NCI-H526 (cell line): ENCODE results near the gene COL6A2.
"Not testable (repeated sequence)": the region's sequence is repeated elsewhere in the genome, so short reads cannot be mapped to it uniquely, and the experiment has no call there.

ENCODE experiments used
- DNase-seq, 2 experiments: peaks; one replicate each; lab custom pipeline; 2025; lab: John Stamatoyannopoulos, UW

The COL6A2 gene

DNA sequence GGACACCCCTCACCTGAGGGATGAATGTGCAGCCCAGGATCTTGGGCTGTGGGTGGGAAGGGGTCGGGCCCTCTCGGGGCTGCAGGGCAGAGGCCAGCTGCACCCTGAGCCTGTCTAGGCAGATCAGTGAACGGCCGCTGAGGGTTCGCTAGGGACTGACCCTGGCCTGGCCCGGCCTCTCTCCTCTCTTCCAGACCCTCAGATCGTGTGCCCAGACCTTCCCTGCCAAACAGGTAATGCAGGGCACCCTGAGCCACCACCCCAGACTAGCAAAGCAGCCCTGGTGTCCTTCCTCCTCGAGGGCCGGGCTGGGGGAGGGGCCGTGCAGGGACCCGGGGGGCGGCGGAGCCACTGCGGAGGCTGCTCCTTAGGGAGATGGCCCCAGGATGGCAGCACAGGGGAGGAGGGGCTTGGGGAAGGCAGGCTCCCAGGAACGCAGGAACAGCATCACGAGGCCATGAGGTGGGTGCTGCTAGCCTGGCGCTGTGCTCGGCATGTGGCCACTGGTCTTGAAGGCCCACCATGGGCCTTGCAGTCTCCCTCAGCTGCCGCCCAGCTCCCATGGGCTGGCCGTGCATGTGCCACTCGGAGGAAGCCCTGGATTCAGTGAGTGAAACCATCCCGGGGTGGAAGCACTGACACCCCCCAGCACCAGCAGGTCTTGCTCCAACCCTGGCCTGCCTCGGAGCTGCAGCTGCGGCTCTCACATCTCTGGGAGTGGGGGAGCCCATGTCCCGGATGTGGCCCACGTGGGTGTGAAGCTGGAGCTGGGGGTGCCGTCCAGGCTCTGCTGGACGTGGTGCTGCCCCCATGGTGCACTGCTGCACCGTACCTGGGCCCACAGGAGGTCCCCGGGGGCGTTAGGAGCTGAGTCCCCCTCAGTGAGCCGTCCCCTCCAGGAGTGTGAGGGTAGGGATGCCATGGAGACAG lies 28.7 kb downstream of the COL6A2 start:
- DNase-seq: no peak

DNA sequence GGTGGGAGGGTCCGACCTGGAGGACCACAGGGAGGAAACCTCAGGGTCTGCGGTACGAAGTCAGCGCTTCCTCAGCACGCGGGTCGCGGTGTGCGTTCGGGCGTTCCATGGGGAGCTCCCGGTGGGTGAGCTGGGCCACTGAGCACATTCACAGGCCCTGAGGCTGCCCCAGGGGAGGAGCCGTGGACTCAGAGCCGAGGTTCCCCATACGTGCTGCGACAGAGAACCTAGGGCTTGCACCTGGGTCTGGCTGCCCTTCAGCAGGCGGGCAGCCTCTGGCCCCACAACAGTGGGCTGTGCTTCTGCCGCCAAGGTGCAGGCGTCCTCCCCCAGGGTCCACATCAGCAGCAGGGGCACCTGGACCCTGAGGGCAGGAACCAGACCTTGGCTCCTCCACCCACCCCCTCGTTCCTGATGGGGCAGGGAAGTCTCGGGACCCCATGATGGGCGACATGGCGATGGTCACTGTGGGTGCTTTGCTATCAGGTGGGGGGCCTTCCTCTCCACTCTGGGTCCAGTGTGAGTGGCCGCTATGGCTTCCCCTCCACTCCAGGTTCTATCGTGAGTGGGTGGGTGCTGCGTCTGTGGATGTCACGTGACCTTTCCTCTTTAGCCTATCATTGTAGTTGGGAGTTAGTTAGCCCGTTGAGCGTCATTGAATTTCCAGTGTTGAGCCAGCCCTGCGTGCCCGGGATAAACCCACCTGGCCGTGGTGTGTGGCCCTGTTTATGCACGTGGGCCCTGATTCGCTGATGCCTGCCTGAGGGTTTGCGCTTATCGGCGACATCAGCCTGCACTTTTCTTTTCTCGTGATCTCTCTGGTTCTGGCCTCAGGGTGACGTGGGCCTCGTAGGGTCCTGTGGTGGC lies 29.6 kb downstream of the COL6A2 start:
- no peak for DNase-seq

DNA sequence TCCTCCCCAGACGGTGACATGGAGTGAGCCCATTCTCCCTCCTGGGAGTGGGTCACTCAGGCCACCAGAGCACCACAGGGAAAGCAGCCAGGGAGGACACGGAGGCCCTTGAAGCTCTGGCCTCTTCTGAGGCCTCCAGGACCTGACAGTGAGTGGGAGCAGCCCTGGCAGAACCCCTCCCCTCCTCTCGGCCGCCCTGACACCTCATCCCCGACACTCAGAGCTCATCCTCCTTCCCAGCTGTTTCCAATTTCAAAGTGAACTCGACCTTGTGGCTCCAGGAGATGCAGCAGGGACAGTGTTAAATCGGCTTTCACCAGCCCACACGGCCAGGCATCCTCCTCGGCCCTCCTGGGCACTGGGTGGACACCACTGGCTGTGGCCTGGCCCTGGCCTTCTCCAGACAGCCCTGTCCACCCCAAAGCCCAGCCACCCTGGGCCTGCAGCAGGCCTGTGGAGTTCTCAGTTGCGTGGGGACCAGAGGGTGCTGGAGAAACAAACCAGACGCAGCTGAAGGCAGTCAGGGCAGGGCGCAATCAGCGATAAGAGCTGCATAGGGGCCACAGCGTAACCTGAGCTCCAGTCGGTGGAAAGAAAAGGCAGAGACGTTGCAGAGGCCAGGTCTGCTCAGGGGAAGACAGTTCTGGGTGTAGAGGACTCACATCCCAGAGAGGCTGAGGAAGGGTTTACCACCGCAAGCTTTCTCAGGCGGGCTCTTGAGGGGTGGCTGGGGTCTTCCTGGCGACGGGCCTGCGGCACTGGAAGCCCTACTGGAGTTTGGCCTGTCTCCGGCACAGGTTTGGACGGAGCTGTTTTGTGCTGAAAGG lies 30.4 kb downstream of the COL6A2 start:
- DNase-seq: no peak

DNA sequence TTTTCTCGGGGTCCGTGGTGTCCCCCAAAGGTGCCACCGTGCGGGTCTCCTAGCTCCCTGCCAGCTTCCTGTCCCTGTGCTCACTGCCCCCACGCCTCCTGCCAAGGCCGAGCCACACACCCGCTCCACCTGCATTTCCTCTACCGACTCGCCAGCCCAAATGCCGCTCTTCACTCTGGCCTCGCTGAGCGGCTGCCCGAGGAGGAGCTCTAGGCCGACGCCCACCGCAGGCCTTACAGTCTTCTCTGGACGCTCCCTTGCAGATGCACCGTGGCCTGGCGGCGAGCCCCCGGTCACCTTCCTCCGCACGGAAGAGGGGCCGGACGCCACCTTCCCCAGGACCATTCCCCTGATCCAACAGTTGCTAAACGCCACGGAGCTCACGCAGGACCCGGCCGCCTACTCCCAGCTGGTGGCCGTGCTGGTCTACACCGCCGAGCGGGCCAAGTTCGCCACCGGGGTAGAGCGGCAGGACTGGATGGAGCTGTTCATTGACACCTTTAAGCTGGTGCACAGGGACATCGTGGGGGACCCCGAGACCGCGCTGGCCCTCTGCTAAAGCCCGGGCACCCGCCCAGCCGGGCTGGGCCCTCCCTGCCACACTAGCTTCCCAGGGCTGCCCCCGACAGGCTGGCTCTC lies 31.1 kb downstream of the COL6A2 start:
- no peak for DNase-seq

DNA sequence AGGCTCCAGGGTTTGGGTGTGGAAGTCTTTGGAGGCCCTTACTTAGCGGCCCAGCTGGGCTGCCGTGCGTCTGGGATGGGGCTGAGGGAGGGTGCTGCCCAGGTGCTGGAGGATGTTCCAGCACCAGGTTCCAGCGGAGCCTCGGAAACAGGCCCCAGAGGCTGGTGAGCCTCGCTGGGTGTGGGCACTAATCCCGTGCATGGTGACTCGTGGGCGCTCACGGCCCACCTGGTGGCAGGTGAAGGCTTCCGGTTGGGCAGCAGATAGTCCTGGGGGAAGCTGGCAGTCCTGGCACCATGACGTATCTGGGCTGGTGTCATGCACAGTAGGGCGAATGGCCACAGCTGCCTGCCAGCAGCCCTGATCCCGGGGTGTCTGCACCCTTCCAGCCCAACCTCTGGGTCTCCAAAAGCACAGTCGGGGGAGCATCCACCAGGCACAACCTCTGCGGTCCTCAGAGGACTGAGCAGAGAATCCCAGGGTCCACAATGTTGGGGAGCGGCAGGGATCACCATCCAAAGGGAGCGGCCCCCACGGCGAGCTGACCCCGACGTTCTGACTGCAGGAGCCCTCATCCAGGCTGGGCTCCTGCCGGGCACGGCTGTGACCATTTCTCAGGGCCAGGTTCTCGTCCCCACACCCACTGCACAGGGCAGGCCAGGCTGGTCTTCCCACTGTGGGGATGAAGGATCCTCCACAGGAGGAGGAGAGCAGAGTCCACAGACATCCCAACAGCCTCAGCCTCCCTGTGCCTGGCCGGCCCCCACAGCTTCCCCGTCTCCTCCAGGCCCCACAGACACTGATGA lies 32.1 kb downstream of the COL6A2 start:
- DNase-seq: no peak

DNA sequence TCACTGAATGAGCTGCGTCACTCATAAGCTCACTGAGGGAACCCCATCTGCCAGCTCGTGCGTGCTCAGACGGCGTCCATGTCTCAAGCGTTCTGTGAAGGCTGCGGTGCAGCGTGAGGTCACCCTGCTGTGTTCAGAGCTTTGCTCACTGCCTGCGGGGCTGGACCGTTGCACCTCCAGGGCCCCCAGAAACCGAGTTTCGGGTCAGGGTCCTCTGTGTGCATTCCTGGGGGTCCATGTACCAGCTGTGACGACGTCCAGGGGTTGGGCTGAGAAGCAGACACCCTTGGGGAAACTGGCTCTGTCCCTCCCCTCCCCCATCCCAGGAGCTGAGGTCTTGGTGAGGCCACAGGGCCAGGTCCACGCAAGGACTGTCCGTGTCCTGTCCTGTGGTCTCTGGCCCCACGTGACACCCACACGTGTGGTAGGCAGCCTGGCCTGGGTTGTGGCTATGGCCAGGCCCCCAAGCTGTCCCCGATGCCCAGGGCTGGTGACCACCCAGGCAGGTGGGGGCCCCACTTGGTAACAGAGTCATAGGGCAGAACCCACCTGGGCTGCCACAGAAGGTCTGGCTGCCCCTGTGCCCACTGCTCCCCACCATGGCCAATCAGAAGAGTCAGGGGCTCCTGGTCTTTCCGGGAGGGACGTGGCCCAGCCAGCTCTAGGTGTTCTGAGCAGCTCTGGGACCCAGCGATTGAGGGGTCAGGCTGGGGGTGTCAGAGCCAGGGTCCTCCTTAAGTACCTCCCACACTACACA lies 33.1 kb downstream of the COL6A2 start:
- no peak for DNase-seq

DNA sequence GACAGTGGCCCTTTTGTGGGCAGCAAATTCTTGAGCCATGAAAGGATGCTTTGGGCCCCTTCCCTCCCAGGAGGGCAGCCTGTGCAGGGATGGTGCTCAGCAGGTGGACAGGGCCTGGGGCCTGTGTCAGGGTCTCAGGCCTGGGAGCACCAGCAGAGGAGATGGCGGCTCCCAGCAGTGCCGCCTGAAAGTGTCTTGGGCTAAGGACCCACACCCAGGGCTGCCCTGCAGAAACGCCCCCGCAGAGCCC lies 33.6 kb downstream of the COL6A2 start:
- DNase-seq: no peak

DNA sequence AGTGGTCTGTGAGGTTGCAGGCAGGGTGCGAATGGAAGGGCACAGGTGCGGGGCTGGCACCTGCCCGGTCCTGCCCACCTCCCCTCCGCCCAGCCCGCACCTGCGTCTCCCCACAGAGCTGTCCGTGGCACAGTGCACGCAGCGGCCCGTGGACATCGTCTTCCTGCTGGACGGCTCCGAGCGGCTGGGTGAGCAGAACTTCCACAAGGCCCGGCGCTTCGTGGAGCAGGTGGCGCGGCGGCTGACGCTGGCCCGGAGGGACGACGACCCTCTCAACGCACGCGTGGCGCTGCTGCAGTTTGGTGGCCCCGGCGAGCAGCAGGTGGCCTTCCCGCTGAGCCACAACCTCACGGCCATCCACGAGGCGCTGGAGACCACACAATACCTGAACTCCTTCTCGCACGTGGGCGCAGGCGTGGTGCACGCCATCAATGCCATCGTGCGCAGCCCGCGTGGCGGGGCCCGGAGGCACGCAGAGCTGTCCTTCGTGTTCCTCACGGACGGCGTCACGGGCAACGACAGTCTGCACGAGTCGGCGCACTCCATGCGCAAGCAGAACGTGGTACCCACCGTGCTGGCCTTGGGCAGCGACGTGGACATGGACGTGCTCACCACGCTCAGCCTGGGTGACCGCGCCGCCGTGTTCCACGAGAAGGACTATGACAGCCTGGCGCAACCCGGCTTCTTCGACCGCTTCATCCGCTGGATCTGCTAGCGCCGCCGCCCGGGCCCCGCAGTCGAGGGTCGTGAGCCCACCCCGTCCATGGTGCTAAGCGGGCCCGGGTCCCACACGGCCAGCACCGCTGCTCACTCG lies 34.1 kb downstream of the COL6A2 start:
- no peak for DNase-seq

DNA sequence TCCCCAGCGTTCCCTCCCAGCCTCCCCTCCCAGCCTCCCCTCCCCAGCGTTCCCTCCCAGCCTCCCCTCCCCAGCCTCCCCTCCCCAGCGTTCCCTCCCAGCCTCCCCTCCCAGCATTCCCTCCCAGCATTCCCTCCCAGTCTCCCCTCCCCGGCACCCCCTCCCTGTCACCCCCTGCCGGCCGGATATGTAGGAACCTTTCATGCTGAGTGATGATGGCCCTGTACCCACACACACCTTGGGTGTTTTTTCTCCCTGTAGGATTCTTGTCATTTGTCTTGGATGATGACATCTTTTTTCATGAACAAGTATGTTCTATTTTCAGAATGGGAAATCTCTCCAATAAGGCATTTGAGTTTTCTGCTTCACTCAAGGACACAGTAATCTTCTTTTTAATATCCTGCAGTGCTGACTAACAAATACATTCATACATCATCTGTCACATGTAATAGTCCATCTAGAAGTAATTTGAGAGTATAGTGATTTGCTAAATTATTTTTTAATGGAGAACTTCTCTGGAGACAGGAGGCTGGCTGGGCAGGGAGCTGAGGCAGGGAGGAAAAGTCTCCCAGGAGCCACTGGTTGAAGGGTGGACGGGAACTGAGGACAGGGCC lies 38.0 kb downstream of the COL6A2 start:
- no peak for DNase-seq

DNA sequence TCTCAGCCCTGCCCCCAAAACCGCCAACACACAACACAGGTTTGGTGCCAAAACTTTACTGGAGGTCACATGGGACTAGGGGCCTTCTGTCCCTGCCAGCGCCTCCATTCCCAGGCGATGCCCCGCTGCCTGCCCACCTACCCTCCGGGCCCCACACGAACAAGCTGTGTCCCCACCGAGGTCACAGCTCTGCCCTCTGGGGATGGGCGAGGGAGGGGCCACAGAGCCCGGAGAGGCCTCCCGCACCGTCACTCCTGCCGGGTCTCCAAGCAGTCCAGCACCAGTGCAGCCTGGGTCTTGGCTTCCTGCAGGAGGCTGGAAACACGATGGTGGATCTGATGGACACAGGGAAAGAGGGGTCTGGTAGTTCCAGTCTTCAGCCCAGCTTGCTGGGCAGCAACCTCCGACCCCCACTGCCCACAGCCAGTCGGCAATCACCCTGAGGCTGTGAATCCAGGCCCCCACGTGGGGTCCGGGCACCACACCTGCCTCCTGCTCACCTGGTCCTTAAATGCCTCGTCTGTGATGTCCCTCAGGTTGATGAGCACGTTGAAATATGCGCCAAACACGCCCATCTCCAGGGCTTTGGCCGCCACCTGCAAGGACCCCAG lies 38.9 kb downstream of the COL6A2 start:
- no peak for DNase-seq

DNA sequence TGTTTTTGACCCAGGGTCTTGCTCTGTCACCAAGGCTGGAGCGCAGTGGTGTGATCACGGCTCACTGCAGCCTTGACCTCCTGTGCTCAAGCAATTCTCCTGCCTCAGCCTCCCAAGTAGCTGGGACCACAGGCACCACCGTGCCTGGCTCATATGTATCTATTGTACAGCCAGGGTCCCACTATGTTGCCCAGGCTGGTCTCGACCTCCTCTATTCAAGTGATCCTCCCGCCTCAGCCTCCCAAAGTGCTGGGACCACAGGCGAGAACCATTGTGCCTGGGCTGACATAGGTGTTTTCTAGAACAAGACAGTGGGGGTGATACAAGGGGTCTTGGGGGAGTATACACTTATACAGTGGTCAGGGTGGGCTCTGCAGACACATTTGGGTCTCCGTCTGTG lies 40.0 kb downstream of the COL6A2 start:
- no peak for DNase-seq

DNA sequence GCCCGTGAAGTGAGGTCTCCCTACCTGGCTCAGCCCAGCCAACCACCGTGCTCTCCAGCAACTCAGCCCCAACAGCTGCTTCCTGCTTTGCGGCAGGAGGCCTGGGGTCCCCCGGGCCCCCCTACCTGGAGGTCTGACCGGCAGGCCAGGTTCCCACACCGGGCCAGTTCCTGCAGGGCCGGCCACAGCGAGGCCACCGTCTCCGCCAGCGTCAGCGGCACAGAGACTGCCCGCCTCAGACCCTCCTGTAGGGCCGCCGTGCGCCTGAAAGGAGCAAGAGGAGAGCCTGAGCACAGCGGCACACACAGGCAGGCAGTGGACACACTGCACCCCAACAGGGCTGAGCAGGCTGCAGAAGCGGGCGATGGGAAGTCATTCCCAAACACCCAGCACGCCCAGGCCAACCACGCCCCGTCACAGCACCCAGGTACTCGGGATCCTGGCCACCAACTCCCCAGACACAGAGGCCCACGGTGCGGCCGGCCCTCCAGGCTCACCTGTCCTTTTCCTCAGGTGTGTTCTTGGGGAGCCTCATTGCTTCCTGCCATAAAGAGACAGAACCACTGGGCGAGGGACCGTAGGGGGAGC lies 40.6 kb downstream of the COL6A2 start:
- DNase-seq: no peak

DNA sequence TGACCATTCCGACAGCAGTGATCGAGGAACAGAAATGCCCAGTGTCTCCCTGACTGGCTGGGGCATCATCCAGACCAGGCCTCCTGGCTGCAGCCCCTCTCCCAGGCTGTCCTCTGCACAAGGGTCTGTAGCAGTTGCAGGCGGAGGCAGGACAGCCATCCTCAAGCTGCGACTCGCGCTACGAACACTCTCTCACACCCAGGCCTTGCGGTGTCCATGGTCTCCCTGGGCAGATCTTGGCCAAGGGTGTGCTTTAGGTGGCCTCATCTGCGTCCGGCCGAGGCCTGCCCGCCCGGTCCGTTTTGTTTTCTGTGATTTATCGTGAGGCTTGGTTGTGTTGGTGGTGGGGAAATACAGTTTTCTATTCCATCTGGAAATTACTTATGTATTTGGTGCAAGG lies 41.8 kb downstream of the COL6A2 start:
- DNase-seq: no peak

DNA sequence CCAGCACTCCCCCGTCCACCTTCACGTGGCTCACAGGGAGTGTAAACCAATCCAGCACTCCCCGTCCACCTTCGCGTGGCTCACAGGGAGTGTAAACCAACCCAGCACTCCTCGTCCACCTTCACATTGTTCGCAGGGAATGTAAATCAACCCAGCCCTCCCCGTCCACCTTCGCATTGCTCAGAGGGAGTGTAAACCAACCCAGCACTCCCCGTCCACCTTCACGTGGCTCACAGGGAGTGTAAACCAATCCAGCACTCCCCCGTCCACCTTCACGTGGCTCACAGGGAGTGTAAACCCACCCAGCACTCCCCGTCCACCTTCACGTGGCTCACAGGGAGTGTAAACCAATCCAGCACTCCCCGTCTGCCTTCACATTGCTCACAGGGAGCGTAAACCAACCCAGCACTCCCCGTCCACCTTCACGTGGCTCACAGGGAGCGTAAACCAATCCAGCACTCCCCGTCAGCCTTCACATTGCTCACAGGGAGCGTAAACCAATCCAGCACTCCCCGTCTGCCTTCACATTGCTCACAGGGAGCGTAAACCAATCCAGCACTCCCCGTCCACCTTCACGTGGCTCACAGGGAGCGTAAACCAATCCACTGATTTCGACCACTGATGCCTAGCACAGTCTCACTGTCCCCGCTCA lies 42.6 kb downstream of the COL6A2 start:
- not testable (repeated sequence) for DNase-seq

DNA sequence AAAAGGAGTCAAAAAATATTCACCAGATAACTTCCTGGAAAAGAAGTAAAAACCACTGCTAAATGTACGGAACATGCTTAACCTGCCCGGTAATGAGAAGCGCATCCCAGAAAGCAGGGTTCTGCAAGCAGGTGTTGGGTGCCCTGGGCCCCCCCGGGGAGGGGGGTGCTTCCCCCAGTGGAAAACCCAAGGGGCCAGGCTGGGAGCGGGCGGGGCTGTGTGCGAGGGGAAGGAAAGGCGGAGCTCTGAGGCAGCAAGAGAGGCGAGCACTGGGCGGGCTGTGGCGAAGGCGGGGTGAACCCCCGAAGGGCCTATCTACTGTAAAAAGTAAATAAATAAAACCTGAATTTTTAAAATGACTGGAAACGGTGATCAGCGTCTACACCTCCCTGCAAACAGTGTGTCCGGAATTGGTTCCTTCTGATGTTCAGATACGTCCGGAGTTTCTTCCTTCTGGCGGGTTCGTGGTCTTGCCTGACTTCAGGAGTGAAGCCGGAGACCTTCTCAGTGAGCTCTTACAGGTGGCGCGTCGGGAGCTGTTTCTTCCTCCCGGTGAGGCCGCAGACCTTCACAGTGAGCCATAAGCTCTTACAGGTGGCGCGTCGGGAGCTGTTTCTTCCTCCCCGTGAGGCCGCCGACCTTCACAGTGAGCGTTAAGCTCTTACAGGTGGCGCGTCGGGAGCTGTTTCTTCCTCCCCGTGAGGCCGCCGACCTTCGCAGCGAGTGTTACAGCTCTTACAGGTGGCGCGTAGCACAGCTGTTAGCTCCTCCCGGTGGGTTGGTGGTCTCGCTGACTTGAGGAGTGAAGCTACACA lies 44.1 kb downstream of the COL6A2 start:
- DNase-seq: no peak

DNA sequence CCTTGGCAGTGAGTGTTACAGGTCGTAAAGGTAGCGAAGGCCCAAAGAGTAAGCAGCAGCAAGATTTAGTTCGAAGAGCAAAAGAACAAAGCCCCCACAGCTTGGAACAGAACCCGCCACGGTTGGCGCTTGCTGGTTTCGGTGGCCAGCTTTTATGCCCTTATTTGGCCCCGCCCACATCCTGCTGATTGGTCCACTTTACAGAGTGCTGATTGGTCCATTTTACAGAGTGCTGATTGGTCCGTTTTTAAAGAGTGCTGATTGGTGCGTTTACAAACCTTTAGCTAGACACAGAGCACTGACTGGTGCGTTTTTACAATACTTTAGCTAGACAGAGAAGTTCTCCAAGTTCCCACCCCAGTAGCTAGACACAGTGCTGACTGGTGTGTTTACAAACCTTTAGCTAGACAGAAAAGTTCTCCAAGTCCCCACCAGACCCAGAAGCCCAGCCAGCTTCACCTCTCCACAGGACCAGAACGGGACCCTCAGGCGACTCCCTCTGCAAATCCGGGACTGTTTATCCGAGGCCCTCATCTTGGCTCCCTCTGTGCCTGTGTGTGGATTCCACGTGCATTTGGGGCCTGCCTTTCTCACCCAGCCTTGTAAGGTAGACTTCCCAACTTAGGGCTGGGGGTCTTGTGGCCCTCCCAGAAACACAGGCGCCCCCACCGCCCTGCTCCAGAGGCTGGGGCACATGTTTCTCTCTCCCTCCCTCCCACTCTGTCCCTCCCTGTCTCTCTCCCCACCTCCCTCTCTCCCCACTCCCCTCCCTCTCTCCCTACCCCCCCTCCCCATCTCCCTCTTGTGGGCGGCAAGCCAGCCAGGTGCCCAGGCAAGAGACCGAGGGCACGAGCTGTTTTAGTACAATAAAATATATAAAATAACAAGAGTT lies 44.9 kb downstream of the COL6A2 start:
- DNase-seq: no peak
